ENCODE data around the gene TRIB2. TPM values are rescaled to one million over a fixed set of nuclear protein-coding genes. Genes with fewer than 3 reads are reported as not detected.

TRIB2 gene
- total and polyA plus RNA-seq, 2 experiments from 2014 or later = 42.3 to 73.2 TPM

GRCh38 chr2:12726271-12726670 is 9.5 kb downstream of the TRIB2 start:
- Histone ChIP-seq H3K27ac (no peak overlapping the region), H3K9me3 (ENCODE audit: low read depth) (no peaks in the 10 kb centered on the region), H3K4me3 (no peak overlapping the region), H3K4me1 (ENCODE audit: low read depth) (no peaks in the 10 kb centered on the region), H3K27me3 (no peaks in the 10 kb centered on the region), H3K36me3 (peaks cover 29% of the 10 kb centered on the region)
- no peak for TF ChIP-seq CTCF (IDR thresholded peaks at IDR 0.05; ENCODE audit: low read depth, low read length)
- no peak for DNase-seq (ENCODE audit: low read depth in 1 of 2, low spot score in 1 of 2)

- TF ChIP-seq CTCF (IDR thresholded peaks at IDR 0.05; ENCODE audit: low read depth, low read length) = no peak
- no peak for DNase-seq (ENCODE audit: low read depth in 1 of 2, low spot score in 1 of 2)
- Histone ChIP-seq H3K4me3 (no peak overlapping the region), H3K27me3 (no peaks in the 10 kb centered on the region), H3K27ac (no peak overlapping the region), H3K36me3 (peaks cover 29% of the 10 kb centered on the region), H3K4me1 (ENCODE audit: low read depth) (no peaks in the 10 kb centered on the region), H3K9me3 (ENCODE audit: low read depth) (no peaks in the 10 kb centered on the region)
These were observed 10.3 kb downstream of the TRIB2 start for GRCh38 chr2:12727065-12727464.

- peaks cover 29% of the 10 kb centered on the region for H3K36me3 ChIP-seq
- no peak for DNase-seq (ENCODE audit: low read depth in 1 of 2, low spot score in 1 of 2)
- TF ChIP-seq CTCF (IDR thresholded peaks at IDR 0.05; ENCODE audit: low read depth, low read length) = no peak
These were observed 10.9 kb downstream of the TRIB2 start for GRCh38 chr2:12727641-12728040.

GRCh38 chr2:12728221-12728777 is 11.6 kb downstream of the TRIB2 start:
- DNase-seq (ENCODE audit: low read depth in 1 of 2, low spot score in 1 of 2) = no peak

More at GRCh38 chr2:12727641-12728040, 10.9 kb downstream of the TRIB2 start:
- Histone ChIP-seq H3K4me3 (no peak overlapping the region), H3K27ac (no peak overlapping the region), H3K9me3 (ENCODE audit: low read depth) (no peaks in the 10 kb centered on the region), H3K27me3 (no peaks in the 10 kb centered on the region), H3K4me1 (ENCODE audit: low read depth) (no peaks in the 10 kb centered on the region)

GRCh38 chr2:12730265-12730664 is 13.5 kb downstream of the TRIB2 start:
- H3K36me3 ChIP-seq = peaks cover 17% of the 10 kb centered on the region
- H3K9me3 ChIP-seq (ENCODE audit: low read depth) = no peaks in the 10 kb centered on the region
- H3K4me1 ChIP-seq (ENCODE audit: low read depth) = peaks cover 12% of the 10 kb centered on the region
- H3K27me3 ChIP-seq = no peaks in the 10 kb centered on the region
- no peak for DNase-seq (ENCODE audit: low read depth in 1 of 2, low spot score in 1 of 2)
- no peak for TF ChIP-seq CTCF (IDR thresholded peaks at IDR 0.05; ENCODE audit: low read depth, low read length)
- no peak overlapping the region for H3K27ac ChIP-seq
- H3K4me3 ChIP-seq = no peak overlapping the region

More at GRCh38 chr2:12728221-12728777, 11.6 kb downstream of the TRIB2 start:
- no peak overlapping the region for H3K4me3 ChIP-seq
- H3K36me3 ChIP-seq = peaks cover 29% of the 10 kb centered on the region
- H3K27me3 ChIP-seq = no peaks in the 10 kb centered on the region
- no peaks in the 10 kb centered on the region for H3K9me3 ChIP-seq (ENCODE audit: low read depth)
- TF ChIP-seq CTCF (IDR thresholded peaks at IDR 0.05; ENCODE audit: low read depth, low read length) = no peak
- H3K27ac ChIP-seq = no peak overlapping the region
- H3K4me1 ChIP-seq (ENCODE audit: low read depth) = no peaks in the 10 kb centered on the region

All from cardiac muscle cell (in vitro differentiated cells and primary cell).